Anterior cingulate cortex (tissue), 58 donors: ENCODE results near the gene NUTM2E.
"Not testable (repeated sequence)": the region's sequence is repeated elsewhere in the genome, so short reads cannot be mapped to it uniquely, and the experiment has no call there.

ENCODE experiments used
- DNase-seq, 58 donors: peaks; one replicate each; lab custom pipeline; 2025; lab: John Stamatoyannopoulos, UW

The NUTM2E gene

GRCh38 chr10:79862269-79862668 lies 35.7 kb downstream of the NUTM2E start:
- not testable (repeated sequence) for DNase-seq

- not testable (repeated sequence) for DNase-seq
Measured at GRCh38 chr10:79862803-79863202, 36.3 kb downstream of the NUTM2E start.

GRCh38 chr10:79866903-79867551 lies 40.5 kb downstream of the NUTM2E start:
- DNase-seq: not testable (repeated sequence)

- not testable (repeated sequence) for DNase-seq
Measured at GRCh38 chr10:79868023-79868422, 41.5 kb downstream of the NUTM2E start.

GRCh38 chr10:79869439-79870097 lies 43.0 kb downstream of the NUTM2E start:
- not testable (repeated sequence) for DNase-seq

GRCh38 chr10:79871729-79872128 lies 45.2 kb downstream of the NUTM2E start:
- DNase-seq: not testable (repeated sequence)
